ENCODE measurements around the gene SCG5.

The SCG5 gene

DNA sequence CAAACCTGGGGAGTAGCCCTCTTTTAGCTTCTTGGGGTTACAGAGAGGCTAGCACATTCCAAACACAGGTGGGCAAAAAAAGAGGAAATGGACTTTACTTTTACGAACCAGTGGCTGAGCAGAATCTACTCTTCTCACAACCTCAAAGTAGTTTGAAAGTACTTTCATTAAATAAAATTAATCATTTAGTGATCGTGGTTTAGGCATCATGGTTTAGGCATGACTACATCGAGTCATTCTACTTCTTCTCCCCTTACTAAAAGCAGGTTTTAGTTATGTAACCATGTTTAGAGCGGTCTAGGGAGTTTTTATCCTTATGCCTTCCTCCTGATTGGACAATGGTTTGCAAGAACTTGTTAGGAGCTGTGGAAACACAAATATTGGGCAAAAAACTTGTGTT lies 73.8 kb downstream of the SCG5 start:
- in situ Hi-C loops (cut with HindIII; ENCODE audit: low pct_ligation_motif_present, low pct_unique_long_range_greater_than_20kb, low sequenced_read_pairs), result no loop called here
- DNase-seq, result peak; percentile 9

DNA sequence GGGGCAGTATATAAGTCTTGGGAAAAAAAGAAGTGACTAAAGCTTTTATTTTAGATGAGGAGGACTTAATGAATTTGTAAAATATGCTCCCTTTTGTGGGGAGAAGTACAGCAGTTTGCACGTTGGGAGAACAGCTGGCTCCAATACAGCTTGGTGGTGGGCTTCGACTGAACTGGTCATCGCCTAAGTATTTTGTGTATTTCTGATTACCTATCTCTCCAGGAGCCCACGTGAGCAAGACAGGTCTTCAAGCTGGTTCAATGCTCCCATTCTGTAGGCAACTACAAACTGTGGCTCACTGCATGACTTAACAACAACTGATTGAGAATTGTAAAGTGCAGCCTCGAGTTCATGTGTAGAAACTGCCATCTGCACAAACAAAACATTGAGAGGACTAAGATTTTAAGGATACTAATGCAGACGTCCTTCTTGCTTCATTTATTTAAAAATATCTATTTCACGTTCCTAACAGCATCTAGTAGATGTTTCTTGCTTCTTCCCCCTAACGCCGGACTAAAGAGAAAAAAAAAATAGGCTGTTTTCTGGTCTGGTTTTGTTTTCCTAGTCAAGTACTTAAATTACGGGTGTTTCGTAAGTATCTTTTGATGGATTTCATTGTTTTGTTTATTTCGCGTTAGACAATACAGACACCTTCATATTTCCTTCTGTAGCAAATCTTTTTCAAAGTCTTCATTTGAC lies 74.9 kb downstream of the SCG5 start:
- in situ Hi-C loops (cut with HindIII; ENCODE audit: low pct_ligation_motif_present, low pct_unique_long_range_greater_than_20kb, low sequenced_read_pairs), result no loop called here

DNA sequence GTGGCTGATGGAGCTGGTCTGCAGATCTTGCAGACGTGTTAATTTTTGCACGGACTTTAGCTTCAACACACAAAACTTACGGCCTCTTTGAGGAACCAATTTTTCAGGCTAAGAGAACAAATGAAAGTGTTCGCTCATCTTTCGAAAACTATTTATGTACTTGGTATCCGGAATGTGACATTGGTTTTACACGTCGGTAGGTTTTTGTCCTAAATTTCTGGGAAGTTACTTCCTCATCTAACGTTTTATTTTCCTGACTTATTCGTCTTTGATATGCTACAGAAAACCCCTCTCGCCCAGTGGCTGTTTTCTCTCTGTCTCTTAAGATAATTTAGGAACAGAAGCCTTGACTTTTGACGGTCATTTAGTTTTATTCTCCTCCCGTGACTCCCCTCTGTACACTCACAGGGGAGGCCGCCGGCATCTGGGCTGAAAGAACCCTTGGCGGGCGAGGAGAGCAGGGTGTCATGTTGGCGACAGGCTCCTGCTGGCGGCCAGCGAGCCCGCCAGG lies 75.5 kb downstream of the SCG5 start:
- no peak for DNase-seq
- in situ Hi-C loops (cut with HindIII; ENCODE audit: low pct_ligation_motif_present, low pct_unique_long_range_greater_than_20kb, low sequenced_read_pairs), result no loop called here

More for the DNA sequence above, 74.9 kb downstream of the SCG5 start:
- no peak for DNase-seq

DNA sequence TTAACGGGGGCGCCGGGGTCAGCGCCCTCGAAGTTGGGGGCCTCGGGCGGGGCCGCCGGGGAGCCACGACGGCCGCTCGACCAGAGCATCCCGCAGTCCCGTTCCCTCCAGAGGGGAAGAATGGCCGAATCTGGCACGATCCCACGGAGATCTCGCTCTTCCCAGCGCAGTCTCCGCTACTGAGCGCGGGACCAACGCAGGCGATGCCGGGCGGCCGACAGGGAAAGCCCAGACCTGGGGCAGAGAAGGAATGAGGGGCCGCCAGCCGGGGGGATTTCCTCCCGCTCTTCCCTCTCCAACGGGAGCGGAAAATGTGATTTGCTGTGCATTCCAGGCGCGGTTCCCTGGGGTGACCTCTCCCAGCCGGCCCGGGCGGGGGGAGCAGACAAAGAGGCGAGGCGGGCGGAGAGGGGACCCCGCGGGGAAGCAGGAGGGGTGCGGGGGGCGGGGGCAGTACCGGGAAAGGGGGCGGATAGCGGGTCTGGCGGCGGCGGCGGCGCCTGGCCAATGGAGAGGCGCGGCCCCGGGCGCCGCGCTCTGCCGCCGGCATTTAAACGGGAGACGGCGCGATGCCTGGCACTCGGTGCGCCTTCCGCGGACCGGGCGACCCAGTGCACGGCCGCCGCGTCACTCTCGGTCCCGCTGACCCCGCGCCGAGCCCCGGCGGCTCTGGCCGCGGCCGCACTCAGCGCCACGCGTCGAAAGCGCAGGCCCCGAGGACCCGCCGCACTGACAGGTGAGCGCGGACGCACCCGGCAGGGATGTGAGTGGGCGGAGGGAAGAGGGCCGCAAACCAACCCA lies 76.1 kb downstream of the SCG5 start, which contains the start of gene GREM1:
TSS of gene GREM1 (plus strand) at position 579 of the 801 bp plus-strand sequence. CDS start 12,687 bp downstream, outside the sequence.
- DNase-seq, result no peak
- in situ Hi-C loops (cut with HindIII; ENCODE audit: low pct_ligation_motif_present, low pct_unique_long_range_greater_than_20kb, low sequenced_read_pairs), result no loop called here

DNA sequence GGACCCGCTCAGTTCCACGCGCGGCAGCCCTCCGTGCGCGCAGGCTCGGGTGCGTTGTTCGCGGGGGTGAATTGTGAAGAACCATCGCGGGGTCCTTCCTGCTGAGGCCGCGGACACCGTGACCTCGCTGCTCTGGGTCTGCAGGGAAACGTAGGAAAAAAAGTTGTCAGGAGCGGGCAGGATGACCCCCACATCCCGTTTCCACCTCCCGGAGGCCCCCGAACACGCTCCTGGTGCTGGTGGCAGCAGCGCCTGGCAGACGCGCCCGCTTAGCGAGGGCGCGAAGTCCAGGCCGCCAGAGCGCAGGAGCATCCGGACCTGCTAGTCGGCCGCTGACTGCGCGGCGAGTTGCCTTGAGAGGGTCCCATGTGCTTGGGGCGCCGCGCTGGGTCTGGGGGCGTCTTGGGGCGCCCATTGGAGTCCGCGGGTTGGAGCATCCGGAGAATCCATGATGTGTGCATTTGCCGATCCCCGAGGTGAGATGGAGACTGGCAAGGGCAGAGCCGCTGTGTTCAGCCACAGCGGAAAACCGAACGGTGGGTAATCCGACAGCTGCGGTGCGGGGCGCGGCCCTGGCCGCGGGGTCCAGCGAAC lies 76.8 kb downstream of the SCG5 start:
- in situ Hi-C loops (cut with HindIII; ENCODE audit: low pct_ligation_motif_present, low pct_unique_long_range_greater_than_20kb, low sequenced_read_pairs), result no loop called here
- DNase-seq, result no peak

DNA sequence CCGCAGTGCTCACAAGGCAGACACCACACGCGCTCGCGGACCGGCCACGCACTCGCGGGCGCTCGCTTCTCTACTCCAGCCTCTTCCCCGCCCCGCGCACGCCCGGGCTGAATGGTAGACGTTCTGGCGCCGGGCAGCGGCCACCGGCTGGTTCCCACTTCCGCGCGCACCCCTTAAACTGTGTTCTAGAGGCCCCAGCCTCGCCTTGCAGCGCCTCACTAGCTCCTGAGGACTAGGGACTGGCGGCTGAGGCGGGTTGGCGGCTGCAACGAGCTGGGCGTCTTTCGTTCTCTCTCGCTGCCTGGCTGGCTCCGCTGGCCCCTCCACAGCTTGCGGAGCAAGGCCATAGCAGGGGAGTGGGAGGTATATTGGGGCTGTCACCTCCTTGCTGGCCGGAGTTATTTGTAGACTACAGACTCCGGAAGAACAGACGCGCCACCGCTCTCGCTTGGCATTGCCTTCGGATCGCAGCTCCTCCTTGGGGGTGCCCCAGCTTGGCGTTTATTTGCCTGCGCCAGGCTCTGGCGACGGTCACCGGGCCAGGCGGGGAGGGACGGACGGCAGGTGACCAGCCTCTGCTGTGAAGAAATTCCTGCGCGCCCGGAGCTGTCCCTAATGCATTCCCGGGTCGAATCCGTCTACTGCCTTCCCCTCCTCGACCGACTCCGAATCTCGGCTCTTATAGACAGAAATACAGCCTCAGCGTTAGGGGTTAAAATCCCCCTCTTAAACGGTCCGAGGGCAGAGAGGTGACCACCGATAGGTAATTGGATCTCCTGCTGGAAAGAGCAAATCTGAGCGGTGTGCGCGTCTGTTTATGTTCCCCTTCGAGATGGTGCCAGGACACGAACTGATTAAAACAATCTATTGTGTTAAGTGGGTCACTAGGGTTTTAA lies 77.6 kb downstream of the SCG5 start:
- in situ Hi-C loops (cut with HindIII; ENCODE audit: low pct_ligation_motif_present, low pct_unique_long_range_greater_than_20kb, low sequenced_read_pairs), result no loop called here
- DNase-seq, result peak; percentile 4

DNA sequence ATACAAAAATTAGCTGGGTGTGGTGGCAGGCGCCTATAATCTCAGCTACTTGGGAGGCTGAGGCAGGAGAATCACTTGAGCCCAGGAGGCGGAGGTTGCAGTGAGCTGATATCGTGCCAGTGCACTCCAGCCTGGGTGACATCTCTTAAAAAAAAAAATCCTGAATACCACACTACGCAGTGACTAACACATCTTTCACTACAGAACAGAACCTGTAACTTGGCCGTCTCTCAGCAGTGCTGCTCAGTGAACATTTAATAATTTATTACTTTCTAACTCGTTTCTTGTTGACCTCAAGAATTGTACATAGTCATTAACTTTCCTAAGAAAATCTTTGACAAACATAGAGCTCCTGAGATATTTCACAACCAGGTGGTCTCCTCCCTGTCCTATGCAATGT lies 80.1 kb downstream of the SCG5 start:
- no peak for DNase-seq
- in situ Hi-C loops (cut with HindIII; ENCODE audit: low pct_ligation_motif_present, low pct_unique_long_range_greater_than_20kb, low sequenced_read_pairs), result no loop called here

DNA sequence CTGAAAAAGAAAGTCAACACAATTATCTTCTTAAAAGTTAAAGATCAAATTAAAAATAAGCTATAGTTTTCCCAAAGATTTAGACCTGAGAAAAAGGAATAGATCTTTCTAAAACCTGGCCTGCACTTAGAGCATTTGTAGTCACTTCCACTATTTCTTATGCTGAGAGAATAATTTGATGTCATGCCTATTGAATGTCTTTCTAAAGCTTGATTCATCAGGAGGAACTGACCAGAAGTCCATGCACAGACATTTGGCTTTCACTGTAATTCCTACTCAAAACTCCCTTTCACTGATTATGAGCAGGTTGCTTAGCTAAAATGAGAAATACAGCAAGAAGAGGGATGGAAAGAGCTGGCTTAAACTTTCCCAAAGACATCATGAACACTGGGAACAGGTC lies 80.6 kb downstream of the SCG5 start:
- in situ Hi-C loops (cut with HindIII; ENCODE audit: low pct_ligation_motif_present, low pct_unique_long_range_greater_than_20kb, low sequenced_read_pairs), result no loop called here
- DNase-seq, result no peak

DNA sequence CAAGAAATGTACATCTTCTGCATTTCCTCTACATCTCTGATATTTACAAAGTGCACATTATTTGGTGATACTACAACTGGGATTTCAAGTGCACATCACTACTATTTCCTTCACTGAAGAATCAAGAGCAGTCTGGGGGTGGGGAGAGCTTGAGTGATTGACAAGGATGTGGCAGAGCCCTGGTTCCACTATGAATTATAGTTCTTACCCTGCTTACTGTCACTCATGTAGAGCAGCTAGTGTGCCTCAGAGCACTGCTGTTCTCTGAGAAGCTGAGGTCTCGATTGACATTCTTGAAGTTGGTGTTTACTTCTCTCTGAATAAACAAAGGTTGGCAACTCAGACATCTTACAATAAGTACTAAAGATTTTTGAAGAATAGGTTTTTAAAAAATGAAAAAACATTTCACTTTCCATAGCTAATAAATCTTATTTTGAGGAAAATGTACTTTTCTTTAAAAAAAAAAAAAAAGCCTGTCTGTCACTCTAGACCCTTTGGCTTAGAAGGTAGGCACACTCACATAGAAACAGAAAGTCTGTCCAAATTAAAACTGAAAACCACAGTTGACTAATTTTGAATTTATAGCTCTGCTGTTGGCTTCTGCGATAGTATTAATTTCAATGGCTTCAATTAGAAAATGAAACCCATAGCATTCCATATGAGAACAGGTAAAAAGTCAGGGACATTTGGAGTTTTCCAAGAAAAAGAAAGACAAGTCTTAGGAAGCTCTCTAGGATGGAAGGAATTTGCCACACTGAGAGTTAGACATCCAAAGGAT lies 81.8 kb downstream of the SCG5 start:
- DNase-seq, result no peak
- in situ Hi-C loops (cut with HindIII; ENCODE audit: low pct_ligation_motif_present, low pct_unique_long_range_greater_than_20kb, low sequenced_read_pairs), result no loop called here

DNA sequence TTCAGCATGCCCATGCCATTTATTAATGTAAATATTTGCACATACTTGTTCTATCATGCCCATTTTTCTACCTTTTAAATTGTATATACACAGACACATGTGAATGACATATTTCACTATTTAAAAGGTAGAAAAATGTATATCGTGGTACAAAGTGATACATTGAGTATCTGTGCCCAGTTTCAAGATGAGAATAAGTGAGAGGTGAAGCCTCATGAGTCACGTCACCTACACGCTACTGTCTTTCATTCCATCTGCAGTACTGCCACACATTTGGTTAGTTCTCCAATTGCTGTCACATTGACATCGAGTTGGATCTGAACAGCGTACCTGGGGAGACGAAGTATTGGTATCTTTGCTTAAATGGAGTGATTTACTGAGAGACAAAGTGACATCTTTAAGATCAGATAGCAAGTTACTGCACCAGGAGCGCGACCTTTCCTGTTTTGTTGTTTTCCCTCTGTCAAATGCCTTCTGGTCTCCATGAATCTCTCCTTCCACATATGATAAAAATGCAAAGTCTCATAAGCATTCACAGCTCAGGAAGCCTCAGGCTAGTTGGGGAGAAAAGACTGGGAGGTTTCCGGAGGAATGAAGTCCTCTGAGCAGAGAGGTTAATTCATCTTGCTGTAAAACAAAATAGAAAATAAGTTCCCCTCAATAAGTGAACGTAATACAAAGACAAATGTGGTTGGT lies 88.3 kb downstream of the SCG5 start:
- in situ Hi-C loops (cut with HindIII; ENCODE audit: low pct_ligation_motif_present, low pct_unique_long_range_greater_than_20kb, low sequenced_read_pairs), result no loop called here
- no peak for DNase-seq

DNA sequence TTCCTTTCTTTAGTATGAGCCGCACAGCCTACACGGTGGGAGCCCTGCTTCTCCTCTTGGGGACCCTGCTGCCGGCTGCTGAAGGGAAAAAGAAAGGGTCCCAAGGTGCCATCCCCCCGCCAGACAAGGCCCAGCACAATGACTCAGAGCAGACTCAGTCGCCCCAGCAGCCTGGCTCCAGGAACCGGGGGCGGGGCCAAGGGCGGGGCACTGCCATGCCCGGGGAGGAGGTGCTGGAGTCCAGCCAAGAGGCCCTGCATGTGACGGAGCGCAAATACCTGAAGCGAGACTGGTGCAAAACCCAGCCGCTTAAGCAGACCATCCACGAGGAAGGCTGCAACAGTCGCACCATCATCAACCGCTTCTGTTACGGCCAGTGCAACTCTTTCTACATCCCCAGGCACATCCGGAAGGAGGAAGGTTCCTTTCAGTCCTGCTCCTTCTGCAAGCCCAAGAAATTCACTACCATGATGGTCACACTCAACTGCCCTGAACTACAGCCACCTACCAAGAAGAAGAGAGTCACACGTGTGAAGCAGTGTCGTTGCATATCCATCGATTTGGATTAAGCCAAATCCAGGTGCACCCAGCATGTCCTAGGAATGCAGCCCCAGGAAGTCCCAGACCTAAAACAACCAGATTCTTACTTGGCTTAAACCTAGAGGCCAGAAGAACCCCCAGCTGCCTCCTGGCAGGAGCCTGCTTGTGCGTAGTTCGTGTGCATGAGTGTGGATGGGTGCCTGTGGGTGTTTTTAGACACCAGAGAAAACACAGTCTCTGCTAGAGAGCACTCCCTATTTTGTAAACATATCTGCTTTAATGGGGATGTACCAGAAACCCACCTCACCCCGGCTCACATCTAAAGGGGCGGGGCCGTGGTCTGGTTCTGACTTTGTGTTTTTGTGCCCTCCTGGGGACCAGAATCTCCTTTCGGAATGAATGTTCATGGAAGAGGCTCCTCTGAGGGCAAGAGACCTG lies 89.5 kb downstream of the SCG5 start:
- DNase-seq, result peak; percentile 40

DNA sequence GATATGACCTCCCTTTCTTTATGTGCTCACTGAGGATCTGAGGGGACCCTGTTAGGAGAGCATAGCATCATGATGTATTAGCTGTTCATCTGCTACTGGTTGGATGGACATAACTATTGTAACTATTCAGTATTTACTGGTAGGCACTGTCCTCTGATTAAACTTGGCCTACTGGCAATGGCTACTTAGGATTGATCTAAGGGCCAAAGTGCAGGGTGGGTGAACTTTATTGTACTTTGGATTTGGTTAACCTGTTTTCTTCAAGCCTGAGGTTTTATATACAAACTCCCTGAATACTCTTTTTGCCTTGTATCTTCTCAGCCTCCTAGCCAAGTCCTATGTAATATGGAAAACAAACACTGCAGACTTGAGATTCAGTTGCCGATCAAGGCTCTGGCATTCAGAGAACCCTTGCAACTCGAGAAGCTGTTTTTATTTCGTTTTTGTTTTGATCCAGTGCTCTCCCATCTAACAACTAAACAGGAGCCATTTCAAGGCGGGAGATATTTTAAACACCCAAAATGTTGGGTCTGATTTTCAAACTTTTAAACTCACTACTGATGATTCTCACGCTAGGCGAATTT lies 91.2 kb downstream of the SCG5 start:
- in situ Hi-C loops (cut with HindIII; ENCODE audit: low pct_ligation_motif_present, low pct_unique_long_range_greater_than_20kb, low sequenced_read_pairs), result no loop called here
- no peak for DNase-seq

More for the DNA sequence above, 89.5 kb downstream of the SCG5 start:
- in situ Hi-C loops (cut with HindIII; ENCODE audit: low pct_ligation_motif_present, low pct_unique_long_range_greater_than_20kb, low sequenced_read_pairs), result no loop called here

DNA sequence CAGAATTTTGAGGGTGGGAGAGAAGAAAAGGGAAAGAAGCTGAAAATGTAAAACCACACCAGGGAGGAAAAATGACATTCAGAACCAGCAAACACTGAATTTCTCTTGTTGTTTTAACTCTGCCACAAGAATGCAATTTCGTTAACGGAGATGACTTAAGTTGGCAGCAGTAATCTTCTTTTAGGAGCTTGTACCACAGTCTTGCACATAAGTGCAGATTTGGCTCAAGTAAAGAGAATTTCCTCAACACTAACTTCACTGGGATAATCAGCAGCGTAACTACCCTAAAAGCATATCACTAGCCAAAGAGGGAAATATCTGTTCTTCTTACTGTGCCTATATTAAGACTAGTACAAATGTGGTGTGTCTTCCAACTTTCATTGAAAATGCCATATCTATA lies 91.8 kb downstream of the SCG5 start:
- in situ Hi-C loops (cut with HindIII; ENCODE audit: low pct_ligation_motif_present, low pct_unique_long_range_greater_than_20kb, low sequenced_read_pairs), result no loop called here
- no peak for DNase-seq

DNA sequence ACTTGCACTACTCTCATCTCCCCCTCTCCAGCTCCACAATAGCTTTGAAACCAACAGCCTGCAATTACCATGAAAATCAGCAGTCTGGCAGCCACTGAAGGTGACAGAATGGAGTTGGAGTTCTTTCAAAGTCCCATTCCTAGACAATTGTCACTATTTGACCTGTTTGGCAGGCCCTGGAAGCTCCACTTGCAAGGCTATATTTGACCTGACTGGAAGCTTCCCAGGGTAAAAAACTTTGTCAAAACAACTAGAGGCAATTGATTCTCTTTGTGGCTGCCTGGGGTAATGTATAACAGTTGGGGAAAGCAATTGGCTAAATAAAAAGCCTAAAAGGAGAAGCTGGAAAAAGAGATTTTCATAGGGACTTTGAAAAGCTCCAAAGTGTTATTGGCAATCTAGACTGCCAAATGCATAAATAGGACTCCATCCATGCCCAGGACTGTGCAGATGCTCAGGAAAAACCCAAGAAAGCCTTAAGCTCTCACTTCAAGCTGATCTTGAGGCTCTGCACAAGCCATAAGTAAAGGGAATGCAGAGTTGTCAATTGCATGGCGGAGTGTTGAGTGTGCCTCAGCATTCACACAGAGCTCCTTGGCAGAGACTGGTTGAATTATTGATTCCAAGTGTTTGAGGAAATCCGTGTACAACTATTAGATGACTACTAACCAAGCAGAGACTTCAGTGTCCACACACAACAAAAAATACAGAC lies 94.6 kb downstream of the SCG5 start:
- no peak for DNase-seq
- in situ Hi-C loops (cut with HindIII; ENCODE audit: low pct_ligation_motif_present, low pct_unique_long_range_greater_than_20kb, low sequenced_read_pairs), result no loop called here

DNA sequence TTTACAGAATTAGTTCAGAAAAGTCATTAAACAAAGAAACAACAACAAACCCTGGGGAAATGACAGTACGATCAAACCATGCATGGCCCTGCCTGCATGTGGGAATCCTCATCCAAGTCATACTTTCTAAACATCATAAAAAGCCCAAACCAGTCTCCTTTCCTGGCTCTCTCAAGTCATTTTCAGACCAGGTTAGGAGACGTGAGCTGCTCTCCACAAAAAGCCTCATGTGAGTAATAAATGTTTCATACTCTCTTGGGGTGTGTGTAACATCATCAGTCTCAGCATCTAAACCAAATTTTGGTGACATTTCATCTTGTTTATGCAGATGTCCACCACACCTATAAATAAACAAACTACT lies 95.2 kb downstream of the SCG5 start:
- in situ Hi-C loops (cut with HindIII; ENCODE audit: low pct_ligation_motif_present, low pct_unique_long_range_greater_than_20kb, low sequenced_read_pairs), result no loop called here
- no peak for DNase-seq

All from ACHN (cell line).